GM23338 (cell line): ENCODE data around the gene CDK2. TPM values are rescaled to one million over a fixed set of nuclear protein-coding genes. Genes with fewer than 3 reads are reported as not detected.

ENCODE experiments used
- ATAC-seq: fragments of 200-7000 bp; cut with Tn5 transposase; 3 replicates; pipeline ENCODE4 v1.9.1; 2020
- DNase-seq: peaks from one replicate; pipeline ENCODE4 v3.0.0-alpha.2; 2015; ENCODE audit warnings: low spot score
- H2AFZ ChIP-seq: fragments of 200-600 bp; sonication (generic); 2 replicates; pipeline ENCODE4 v1.8.0; 2016; ENCODE audit warnings: antibody characterized with exemption, mild to moderate bottlenecking, moderate library complexity
- H3F3A ChIP-seq: fragments of 200-600 bp; sonication (generic); replicated peaks from 2 replicates; pipeline ENCODE4 v1.8.0; 2017; ENCODE audit warnings: antibody characterized with exemption, mixed run types, low read depth
- H3K27ac ChIP-seq: fragments of 200-600 bp; sonication (generic); 2 replicates; pipeline ENCODE4 v1.6.1; 2016; ENCODE audit warnings: low read depth
- H3K27me3 ChIP-seq: fragments of 200-600 bp; sonication (generic); 2 replicates; pipeline ENCODE4 v1.8.0; 2016; ENCODE audit warnings: mild to moderate bottlenecking, mixed run types, moderate library complexity; ENCODE audit not compliant: insufficient read depth
- H3K36me3 ChIP-seq: fragments of 200-600 bp; sonication (generic); 2 replicates; pipeline ENCODE4 v1.8.0; 2016; ENCODE audit warnings: mild to moderate bottlenecking; ENCODE audit not compliant: insufficient read depth
- H3K4me1 ChIP-seq: fragments of 200-600 bp; sonication (generic); 2 replicates; pipeline ENCODE4 v1.8.0; 2016; ENCODE audit warnings: mild to moderate bottlenecking, moderate library complexity; ENCODE audit not compliant: insufficient read depth
- H3K4me2 ChIP-seq: fragments of 200-600 bp; sonication (generic); 2 replicates; pipeline ENCODE4 v1.7.1; 2017; ENCODE audit warnings: mixed run types
- H3K4me3 ChIP-seq: fragments of 200-600 bp; sonication (generic); 2 replicates; pipeline ENCODE4 v1.6.1; 2016; ENCODE audit warnings: mixed run types
- H3K79me2 ChIP-seq: fragments of 200-600 bp; sonication (generic); replicated peaks from 2 replicates; pipeline ENCODE4 v1.8.0; 2017; ENCODE audit warnings: mild to moderate bottlenecking; ENCODE audit not compliant: insufficient read depth
- H3K9me2 ChIP-seq: fragments of 200-600 bp; sonication (generic); 2 replicates; pipeline ENCODE4 v1.8.0; 2017; ENCODE audit not compliant: insufficient read depth
- H4K20me1 ChIP-seq: fragments of 200-600 bp; sonication (generic); replicated peaks from 2 replicates; pipeline ENCODE4 v1.8.0; 2017; ENCODE audit warnings: mild to moderate bottlenecking; ENCODE audit not compliant: insufficient read depth
- H3K27ac Mint-ChIP-seq: 2 replicates; pipeline ENCODE4 v1.8.0; 2020; ENCODE audit warnings: inconsistent platforms, mild to moderate bottlenecking, moderate library complexity, mixed read lengths
- H3K27me3 Mint-ChIP-seq: 3 replicates; pipeline ENCODE4 v1.8.0; 2022; ENCODE audit warnings: low read depth, mild to moderate bottlenecking, moderate library complexity, mixed read lengths, inconsistent platforms; ENCODE audit not compliant: insufficient read depth, poor library complexity
- H3K36me3 Mint-ChIP-seq: 3 replicates; pipeline ENCODE4 v1.8.0; 2021; ENCODE audit warnings: low read depth, mild to moderate bottlenecking, inconsistent platforms, moderate library complexity, mixed read lengths
- H3K4me1 Mint-ChIP-seq: 3 replicates; pipeline ENCODE4 v1.8.0; 2020; ENCODE audit warnings: mild to moderate bottlenecking, inconsistent platforms, mixed read lengths
- H3K4me3 Mint-ChIP-seq: 3 replicates; pipeline ENCODE4 v1.8.0; 2021; ENCODE audit warnings: moderate library complexity, mild to moderate bottlenecking, inconsistent platforms, mixed read lengths
- H3K9me3 Mint-ChIP-seq: 3 replicates; pipeline ENCODE4 v1.8.0; 2020; ENCODE audit warnings: moderate library complexity, mild to moderate bottlenecking, inconsistent platforms, mixed read lengths
- POLR2AphosphoS5 ChIP-seq: IDR thresholded peaks from 2 replicates; pipeline ENCODE4 v1.6.1; 2016; ENCODE audit warnings: antibody characterized with exemption, low read depth
- ZNF114 ChIP-seq: fragments of 250-450 bp; sonication (Bioruptor Pico); IDR thresholded peaks from 2 replicates; pipeline ENCODE4 v1.5.0; 2020; ENCODE audit warnings: mild to moderate bottlenecking, moderate library complexity
- ZNF462 ChIP-seq: fragments of 250-450 bp; sonication (Bioruptor Pico); IDR thresholded peaks from 2 replicates; pipeline ENCODE4 v1.5.0; 2020; ENCODE audit warnings: mild to moderate bottlenecking, moderate library complexity
- polyA plus RNA-seq: library from polyadenylated mRNA; unstranded; fragments of >200 nt; fragmentation: Nextera tagmentation; extraction: Ambion mirVana; gene quantifications from 2 replicates; pipeline ENCODE4 v1.2.1, GENCODE V29; 2016
- total RNA-seq: library from RNA; depleted of rRNA; stranded (reverse); fragments of >200 nt; shearing (Covaris generic); gene quantifications from 2 replicates; pipeline ENCODE4 v1.2.3, GENCODE V29; 2014

Gene CDK2
- total and polyA plus RNA-seq, 2 experiments from 2014 or later: 15.2 to 31.0 TPM

- Histone ChIP-seq H3K4me1 (peaks cover 17% of the 10 kb centered on the region; the same call in 1 of the 2 replicates), H4K20me1 (0 out of 2 replicates have a peak, but pooled peaks cover 3% of the 10 kb centered on the region), H3F3A (no peaks in the 10 kb centered on the region), H3K36me3 (0 out of 2 replicates have a peak, but pooled peaks cover 9% of the 10 kb centered on the region), H3K4me2 (peak overlapping the region; percentile 88), H3K9me2 (no peaks in the 10 kb centered on the region), H3K27ac (peak overlapping the region; percentile 90), H3K27me3 (no peaks in the 10 kb centered on the region), H3K79me2 (peaks cover 31% of the 10 kb centered on the region), H2AFZ (peak overlapping the region; percentile 78), H3K4me3 (peak overlapping the region; percentile 91)
- peaks cover 19% of the 10 kb centered on the region for H3K36me3 Mint-ChIP-seq
- DNase-seq (peak; percentile 63), ATAC-seq (peak; percentile 8)
- H3K27ac Mint-ChIP-seq: peak overlapping the region; percentile 83
- peaks cover 4% of the 10 kb centered on the region for H3K27me3 Mint-ChIP-seq
- H3K4me3 Mint-ChIP-seq: peak overlapping the region; percentile 100
- TF ChIP-seq ZNF462 (CRISPR knock-in tag) (no peak), ZNF114 (CRISPR knock-in tag) (no peak), POLR2AphosphoS5 (no peak)
- H3K9me3 Mint-ChIP-seq: no peaks in the 10 kb centered on the region
- peaks cover 22% of the 10 kb centered on the region for H3K4me1 Mint-ChIP-seq
Measured at GRCh38 chr12:55965240-55965639, 1.4 kb upstream of the CDK2 start.

GRCh38 chr12:55965941-55966407, 656 bp upstream of the CDK2 start, which contains the start of gene PMEL:
TSS of gene PMEL (minus strand) at chr12:55966042. CDS start at chr12:55966011, 31 bp downstream.
- TF ChIP-seq ZNF114 (CRISPR knock-in tag): no peak
- TF ChIP-seq POLR2AphosphoS5: peak; percentile 83
- H3K79me2 ChIP-seq: peaks cover 31% of the 10 kb centered on the region
- peak within 1 kb of the TSS; percentile 88 for H3K4me2 ChIP-seq
- peak within 1 kb of the TSS; percentile 100 for H3K4me3 Mint-ChIP-seq
- 0 out of 2 replicates have a peak, but pooled peaks cover 9% of the 10 kb centered on the region for H3K36me3 ChIP-seq
- H3K9me3 Mint-ChIP-seq: no peaks in the 10 kb centered on the region
- 0 out of 2 replicates have a peak, but pooled peaks cover 3% of the 10 kb centered on the region for H4K20me1 ChIP-seq
- no peaks in the 10 kb centered on the region for H3K9me2 ChIP-seq
- no peaks in the 10 kb centered on the region for H3F3A ChIP-seq
- H3K4me3 ChIP-seq: peak within 1 kb of the TSS; percentile 91
- DNase-seq (peak; percentile 80), ATAC-seq (peak; percentile 78)
- H3K4me1 Mint-ChIP-seq: peaks cover 22% of the 10 kb centered on the region
- peak within 1 kb of the TSS; percentile 90 for H3K27ac ChIP-seq
- H2AFZ ChIP-seq: peak within 1 kb of the TSS; percentile 82
- peaks cover 4% of the 10 kb centered on the region for H3K27me3 Mint-ChIP-seq
- H3K27me3 ChIP-seq: no peaks in the 10 kb centered on the region
- H3K4me1 ChIP-seq: peaks cover 17% of the 10 kb centered on the region; the same call in 1 of the 2 replicates
- peaks cover 23% of the 10 kb centered on the region for H3K36me3 Mint-ChIP-seq
- H3K27ac Mint-ChIP-seq: peak within 1 kb of the TSS; percentile 83
